K562 (cell line): ENCODE data around the gene NOL4L. TPM values are rescaled to one million over a fixed set of nuclear protein-coding genes. Genes with fewer than 3 reads are reported as not detected.

Experiments used
- CBFB ChIP-seq: sonication (generic); formaldehyde crosslinking; IDR thresholded peaks from 2 replicates; pipeline ENCODE4 v1.4.0; 2020; ENCODE audit warnings: mild to moderate bottlenecking, missing genetic modification reagents
- ETV6 ChIP-seq, 3 experiments: fragments of 150-350 bp in 1 of 3; sonication (generic) in 1 of 3; formaldehyde crosslinking in 1 of 3; IDR thresholded peaks; 2 replicates each; pipeline versions ENCODE4 v1.6.1 to v1.8.0; 2014 to 2022; ENCODE audit warnings: borderline replicate concordance in 2 of 3, low read depth in 2 of 3, antibody characterized with exemption in 1 of 3, low read length in 1 of 3, mild to moderate bottlenecking in 1 of 3, missing genetic modification reagents in 1 of 3
- GTF2A2 ChIP-seq: IDR thresholded peaks from 2 replicates; pipeline ENCODE4 v1.6.1; 2016; ENCODE audit warnings: mild to moderate bottlenecking, missing genetic modification characterization, missing compliant biosample characterization
- KLF1 ChIP-seq: fragments of 450-650 bp; IDR thresholded peaks from 2 replicates; pipeline ENCODE4 v1.6.1; 2016; ENCODE audit warnings: missing genetic modification characterization, missing compliant biosample characterization
- MAZ ChIP-seq, 2 experiments: fragments of 450-650 bp in 1 of 2; sonication (generic) in 1 of 2; formaldehyde crosslinking; IDR thresholded peaks in 1 of 2; conservative IDR thresholded peaks in 1 of 2; 2 replicates each; pipeline versions ENCODE4 v1.4.0 to v1.5.0; 2020; ENCODE audit warnings: mild to moderate bottlenecking in 1 of 2, missing genetic modification reagents in 1 of 2
- PCBP1 ChIP-seq: fragments of 200-400 bp; formaldehyde crosslinking; IDR thresholded peaks from 2 replicates; pipeline ENCODE4 v1.6.1; 2018; ENCODE audit warnings: mild to moderate bottlenecking, low read depth, low read length; ENCODE audit not compliant: poor library complexity, severe bottlenecking
- SIN3A ChIP-seq, 2 experiments: fragments of 150-350 bp in 1 of 2; IDR thresholded peaks; 2 replicates each; pipeline ENCODE4 v1.6.1; 2011 to 2016; ENCODE audit warnings: borderline replicate concordance in 2 of 2, low read depth in 2 of 2, low read length in 2 of 2, mild to moderate bottlenecking in 2 of 2, moderate library complexity in 2 of 2; ENCODE audit not compliant: control insufficient read depth in 1 of 2
- TCFL5 ChIP-seq: fragments of 250-450 bp; sonication (Bioruptor Pico); conservative IDR thresholded peaks from 2 replicates; pipeline ENCODE4 v1.6.1; 2021; ENCODE audit warnings: mild to moderate bottlenecking, moderate library complexity, matching md5 sums
- ZNF444 ChIP-seq: fragments of 250-450 bp; sonication (Bioruptor Pico); IDR thresholded peaks from 2 replicates; pipeline ENCODE4 v1.4.0; 2020; ENCODE audit warnings: mild to moderate bottlenecking, moderate library complexity
- ZNF77 ChIP-seq: fragments of 250-450 bp; sonication (Bioruptor Pico); IDR thresholded peaks from 2 replicates; pipeline ENCODE4 v1.5.0; 2020
- ZNF778 ChIP-seq: fragments of 450-650 bp; formaldehyde crosslinking; IDR thresholded peaks from 2 replicates; pipeline ENCODE4 v1.4.0; 2020; ENCODE audit warnings: mild to moderate bottlenecking, moderate library complexity
- polyA plus RNA-seq, 8 experiments: library from polyadenylated mRNA; depleted of rRNA in 4 of 8; stranded (reverse) in 5 of 8; unstranded in 3 of 8; fragments of >200 nt; fragmentation: Nextera tagmentation in 2 of 8; fragmentation: Illumina TruSeq in 1 of 8; extraction: Ambion mirVana in 2 of 8; extraction: Trizol in 1 of 8; gene quantifications; 2 replicates each; pipeline versions ENCODE4 v1.2.1 to v1.2.3, GENCODE V29; 2011 to 2014; ENCODE audit warnings: inconsistent platforms in 1 of 8, missing spikeins in 1 of 8
- total RNA-seq, 7 experiments: library from RNA; depleted of rRNA in 6 of 7; stranded (reverse); fragments of >200 nt in 6 of 7; fragmentation: Illumina TruSeq in 2 of 7; extraction: Trizol in 2 of 7; gene quantifications; 2 replicates each; pipeline versions ENCODE4 v1.2.1 to v1.2.3, GENCODE V29; 2011 to 2021; ENCODE audit warnings: low replicate concordance in 1 of 7
- TF ChIP-seq, protein P1 (sequence below): fragments of 200-800 bp; sonication (Bioruptor generic); IDR thresholded peaks from 2 replicates; pipeline ENCODE4 v1.6.1; 2017; ENCODE audit warnings: missing genetic modification characterization, missing compliant biosample characterization
- TF ChIP-seq, protein P2 (sequence below): sonication (generic); formaldehyde crosslinking; IDR thresholded peaks from 2 replicates; pipeline ENCODE4 v1.9.0; 2022; ENCODE audit warnings: mild to moderate bottlenecking, missing genetic modification reagents
- TF ChIP-seq, protein P3 (sequence below): IDR thresholded peaks from 2 replicates; pipeline ENCODE4 v1.6.1; 2011; ENCODE audit warnings: borderline replicate concordance, low read depth, mild to moderate bottlenecking, moderate library complexity, low read length; ENCODE audit not compliant: insufficient read depth, poor library complexity, severe bottlenecking
- TF ChIP-seq, protein P4 (sequence below): sonication (generic); formaldehyde crosslinking; IDR thresholded peaks from 2 replicates; pipeline ENCODE4 v1.8.0; 2022; ENCODE audit warnings: mild to moderate bottlenecking, low read depth, missing genetic modification reagents

Gene NOL4L
- total and polyA plus RNA-seq, 9 of the 15 experiments (the other 6 are each of a cell fraction or from before 2014, with no cell fraction given): 5.1 to 36.2 (median 13.6) TPM

DNA sequence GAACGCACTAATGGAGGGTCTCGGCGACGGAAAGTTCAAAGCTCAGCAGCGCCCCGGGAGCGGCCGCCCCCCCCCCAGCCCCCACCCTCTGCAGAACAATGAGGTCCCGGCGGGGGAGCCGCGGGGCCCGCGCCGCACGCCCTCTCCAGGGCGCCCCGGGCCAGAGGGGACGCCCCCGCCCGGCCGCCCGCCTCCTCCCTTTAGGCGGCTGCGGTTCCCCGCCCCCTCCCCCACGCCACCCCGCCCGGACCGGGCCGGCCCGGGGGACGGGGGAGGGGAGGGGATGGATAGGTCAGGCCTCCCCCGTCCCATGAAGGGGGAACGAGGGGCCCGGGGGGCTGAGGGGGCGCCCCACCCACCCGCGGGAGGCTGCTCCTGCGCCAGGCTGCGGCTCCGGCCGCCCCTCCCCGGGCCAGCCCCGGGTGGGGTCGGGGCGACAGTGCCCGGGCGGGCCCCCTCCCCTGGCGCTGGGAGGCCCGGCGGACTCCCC is 1.5 kb downstream of the NOL4L start (continued):
- TF ChIP-seq, protein P1, sequence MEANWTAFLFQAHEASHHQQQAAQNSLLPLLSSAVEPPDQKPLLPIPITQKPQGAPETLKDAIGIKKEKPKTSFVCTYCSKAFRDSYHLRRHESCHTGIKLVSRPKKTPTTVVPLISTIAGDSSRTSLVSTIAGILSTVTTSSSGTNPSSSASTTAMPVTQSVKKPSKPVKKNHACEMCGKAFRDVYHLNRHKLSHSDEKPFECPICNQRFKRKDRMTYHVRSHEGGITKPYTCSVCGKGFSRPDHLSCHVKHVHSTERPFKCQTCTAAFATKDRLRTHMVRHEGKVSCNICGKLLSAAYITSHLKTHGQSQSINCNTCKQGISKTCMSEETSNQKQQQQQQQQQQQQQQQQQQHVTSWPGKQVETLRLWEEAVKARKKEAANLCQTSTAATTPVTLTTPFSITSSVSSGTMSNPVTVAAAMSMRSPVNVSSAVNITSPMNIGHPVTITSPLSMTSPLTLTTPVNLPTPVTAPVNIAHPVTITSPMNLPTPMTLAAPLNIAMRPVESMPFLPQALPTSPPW (CRISPR knock-in tag): peak; percentile 95
- TF ChIP-seq GTF2A2 (no peak), PCBP1 (peak; percentile 65), TCFL5 (CRISPR knock-in tag) (no peak), KLF1 (tag) (no peak), SIN3A (IDR thresholded peaks at IDR 0.05; ENCODE audit: borderline replicate concordance in 2 of 2, control insufficient read depth in 1 of 2, low read depth in 2 of 2, low read length in 2 of 2) (0 out of 4 replicates have a peak, but pooled peaks of 1 of the 2 experiments have one; percentile 0), CBFB (CRISPR knock-in tag) (no peak), ZNF778 (CRISPR knock-in tag) (no peak), ZNF77 (no peak), MAZ (CRISPR knock-in tag; conservative IDR thresholded peaks at IDR 0.05 in 1 of 2, IDR thresholded peaks at IDR 0.05 in 1 of 2) (peak in 1 of 2 experiments; percentile 63; a peak in 2 of 4 replicates), ZNF444 (peak; percentile 59), ETV6 (IDR thresholded peaks at IDR 0.05; ENCODE audit: borderline replicate concordance in 1 of 2, low read depth in 2 of 2, low read length in 1 of 2) (no peak), ETV6 (CRISPR knock-in tag; IDR thresholded peaks at IDR 0.05; ENCODE audit: borderline replicate concordance) (no peak)
- TF ChIP-seq, protein P2, sequence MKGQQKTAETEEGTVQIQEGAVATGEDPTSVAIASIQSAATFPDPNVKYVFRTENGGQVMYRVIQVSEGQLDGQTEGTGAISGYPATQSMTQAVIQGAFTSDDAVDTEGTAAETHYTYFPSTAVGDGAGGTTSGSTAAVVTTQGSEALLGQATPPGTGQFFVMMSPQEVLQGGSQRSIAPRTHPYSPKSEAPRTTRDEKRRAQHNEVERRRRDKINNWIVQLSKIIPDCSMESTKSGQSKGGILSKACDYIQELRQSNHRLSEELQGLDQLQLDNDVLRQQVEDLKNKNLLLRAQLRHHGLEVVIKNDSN (CRISPR knock-in tag): no peak
- TF ChIP-seq, protein P3, sequence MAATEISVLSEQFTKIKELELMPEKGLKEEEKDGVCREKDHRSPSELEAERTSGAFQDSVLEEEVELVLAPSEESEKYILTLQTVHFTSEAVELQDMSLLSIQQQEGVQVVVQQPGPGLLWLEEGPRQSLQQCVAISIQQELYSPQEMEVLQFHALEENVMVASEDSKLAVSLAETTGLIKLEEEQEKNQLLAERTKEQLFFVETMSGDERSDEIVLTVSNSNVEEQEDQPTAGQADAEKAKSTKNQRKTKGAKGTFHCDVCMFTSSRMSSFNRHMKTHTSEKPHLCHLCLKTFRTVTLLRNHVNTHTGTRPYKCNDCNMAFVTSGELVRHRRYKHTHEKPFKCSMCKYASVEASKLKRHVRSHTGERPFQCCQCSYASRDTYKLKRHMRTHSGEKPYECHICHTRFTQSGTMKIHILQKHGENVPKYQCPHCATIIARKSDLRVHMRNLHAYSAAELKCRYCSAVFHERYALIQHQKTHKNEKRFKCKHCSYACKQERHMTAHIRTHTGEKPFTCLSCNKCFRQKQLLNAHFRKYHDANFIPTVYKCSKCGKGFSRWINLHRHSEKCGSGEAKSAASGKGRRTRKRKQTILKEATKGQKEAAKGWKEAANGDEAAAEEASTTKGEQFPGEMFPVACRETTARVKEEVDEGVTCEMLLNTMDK: peak; percentile 47
- TF ChIP-seq, protein P4, sequence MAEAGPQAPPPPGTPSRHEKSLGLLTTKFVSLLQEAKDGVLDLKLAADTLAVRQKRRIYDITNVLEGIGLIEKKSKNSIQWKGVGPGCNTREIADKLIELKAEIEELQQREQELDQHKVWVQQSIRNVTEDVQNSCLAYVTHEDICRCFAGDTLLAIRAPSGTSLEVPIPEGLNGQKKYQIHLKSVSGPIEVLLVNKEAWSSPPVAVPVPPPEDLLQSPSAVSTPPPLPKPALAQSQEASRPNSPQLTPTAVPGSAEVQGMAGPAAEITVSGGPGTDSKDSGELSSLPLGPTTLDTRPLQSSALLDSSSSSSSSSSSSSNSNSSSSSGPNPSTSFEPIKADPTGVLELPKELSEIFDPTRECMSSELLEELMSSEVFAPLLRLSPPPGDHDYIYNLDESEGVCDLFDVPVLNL: no peak
